ENCODE data around the gene ABCA2. TPM values are rescaled to one million over a fixed set of nuclear protein-coding genes. Genes with fewer than 3 reads are reported as not detected.

The ABCA2 gene
- total RNA-seq, 4 donors from 2014 or later: 10.4 to 44.7 (median 33.4) TPM

DNA sequence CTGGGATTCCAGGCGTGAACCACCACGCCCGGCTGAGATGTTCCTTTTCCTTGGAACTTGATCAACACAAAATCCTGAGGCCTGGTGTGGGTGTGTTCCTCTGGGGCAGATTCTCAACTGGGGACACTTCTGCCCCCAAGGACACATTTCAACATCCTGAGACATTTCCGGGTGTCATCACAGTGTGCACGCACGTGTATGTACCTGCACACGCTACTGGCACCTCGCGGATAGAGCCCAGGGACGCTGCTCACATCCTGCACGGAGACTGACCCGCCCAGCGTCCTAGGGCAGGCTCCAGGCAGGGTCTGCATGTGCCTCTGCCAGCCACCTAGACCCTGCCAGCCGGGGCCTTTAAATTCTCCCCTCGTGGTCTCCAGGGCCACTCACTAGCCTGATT, 34.3 kb upstream of the ABCA2 start:
- H3K4me3 ChIP-seq: no peak overlapping the region
- peak overlapping the region; percentile 34 for H3K27ac ChIP-seq
- no peaks in the 10 kb centered on the region for H3K9me3 ChIP-seq
- DNase-seq (ENCODE audit: low spot score in 2 of 2): no peak
- H3K27me3 ChIP-seq: no peaks in the 10 kb centered on the region
- no peaks in the 10 kb centered on the region for H3K36me3 ChIP-seq
- peaks cover 40% of the 10 kb centered on the region for H3K4me1 ChIP-seq
- TF ChIP-seq EP300 (IDR thresholded peaks at IDR 0.05): no peak
- peak in 1 of 3 donors; percentile 63 for TF ChIP-seq POLR2AphosphoS5 (IDR thresholded peaks at IDR 0.05)
- WGBS: 39% methylated on average over 15 of the region's 15 CpGs

DNA sequence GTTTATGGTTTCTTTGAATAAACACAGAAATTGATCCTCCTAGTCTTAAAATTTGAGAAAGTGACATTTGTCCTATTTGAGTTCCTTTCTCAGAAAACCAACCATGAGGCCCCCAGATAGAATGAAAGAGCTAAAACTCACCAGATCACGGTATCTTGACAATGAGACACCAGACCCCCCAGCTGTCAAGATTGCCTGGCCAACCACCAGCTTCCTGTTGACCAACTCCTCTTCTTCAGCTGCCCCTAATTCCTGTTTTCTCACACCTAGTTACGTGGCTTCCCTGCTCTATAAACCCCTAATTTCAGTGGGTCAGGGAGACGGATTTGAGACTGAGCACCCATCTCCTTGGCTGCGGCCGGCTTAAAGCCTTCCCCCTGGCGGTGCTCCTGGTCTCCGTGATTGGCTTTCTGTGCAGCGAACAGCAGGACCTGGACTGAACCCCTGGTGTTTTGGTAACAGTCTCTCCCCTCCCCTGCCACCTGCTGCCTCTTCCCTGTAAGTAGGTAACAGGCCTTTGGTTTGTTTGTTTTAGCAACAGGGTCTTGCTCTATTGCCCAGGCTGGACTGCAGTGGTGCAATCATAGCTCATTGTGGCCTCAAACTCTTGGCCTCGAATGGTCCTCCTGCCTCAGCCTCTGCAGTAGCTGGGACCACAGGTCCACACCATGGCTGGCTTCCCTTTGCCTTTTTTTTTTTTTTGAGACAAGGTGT, 30.6 kb upstream of the ABCA2 start:
- Histone ChIP-seq H3K4me1 (peaks cover 61% of the 10 kb centered on the region), H3K27ac (no peak overlapping the region), H3K9me3 (no peaks in the 10 kb centered on the region), H3K36me3 (no peaks in the 10 kb centered on the region), H3K4me3 (no peak overlapping the region), H3K27me3 (peaks cover 4% of the 10 kb centered on the region)
- TF ChIP-seq EP300 (IDR thresholded peaks at IDR 0.05) (no peak), POLR2AphosphoS5 (IDR thresholded peaks at IDR 0.05) (no peak), POLR2A (IDR thresholded peaks at IDR 0.05) (no peak)
- TF ChIP-seq, protein P1, sequence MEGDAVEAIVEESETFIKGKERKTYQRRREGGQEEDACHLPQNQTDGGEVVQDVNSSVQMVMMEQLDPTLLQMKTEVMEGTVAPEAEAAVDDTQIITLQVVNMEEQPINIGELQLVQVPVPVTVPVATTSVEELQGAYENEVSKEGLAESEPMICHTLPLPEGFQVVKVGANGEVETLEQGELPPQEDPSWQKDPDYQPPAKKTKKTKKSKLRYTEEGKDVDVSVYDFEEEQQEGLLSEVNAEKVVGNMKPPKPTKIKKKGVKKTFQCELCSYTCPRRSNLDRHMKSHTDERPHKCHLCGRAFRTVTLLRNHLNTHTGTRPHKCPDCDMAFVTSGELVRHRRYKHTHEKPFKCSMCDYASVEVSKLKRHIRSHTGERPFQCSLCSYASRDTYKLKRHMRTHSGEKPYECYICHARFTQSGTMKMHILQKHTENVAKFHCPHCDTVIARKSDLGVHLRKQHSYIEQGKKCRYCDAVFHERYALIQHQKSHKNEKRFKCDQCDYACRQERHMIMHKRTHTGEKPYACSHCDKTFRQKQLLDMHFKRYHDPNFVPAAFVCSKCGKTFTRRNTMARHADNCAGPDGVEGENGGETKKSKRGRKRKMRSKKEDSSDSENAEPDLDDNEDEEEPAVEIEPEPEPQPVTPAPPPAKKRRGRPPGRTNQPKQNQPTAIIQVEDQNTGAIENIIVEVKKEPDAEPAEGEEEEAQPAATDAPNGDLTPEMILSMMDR (IDR thresholded peaks at IDR 0.05): no peak
- no peak for DNase-seq (ENCODE audit: low spot score in 2 of 2)
- 92% methylated on average over 9 of the region's 9 CpGs for WGBS

DNA sequence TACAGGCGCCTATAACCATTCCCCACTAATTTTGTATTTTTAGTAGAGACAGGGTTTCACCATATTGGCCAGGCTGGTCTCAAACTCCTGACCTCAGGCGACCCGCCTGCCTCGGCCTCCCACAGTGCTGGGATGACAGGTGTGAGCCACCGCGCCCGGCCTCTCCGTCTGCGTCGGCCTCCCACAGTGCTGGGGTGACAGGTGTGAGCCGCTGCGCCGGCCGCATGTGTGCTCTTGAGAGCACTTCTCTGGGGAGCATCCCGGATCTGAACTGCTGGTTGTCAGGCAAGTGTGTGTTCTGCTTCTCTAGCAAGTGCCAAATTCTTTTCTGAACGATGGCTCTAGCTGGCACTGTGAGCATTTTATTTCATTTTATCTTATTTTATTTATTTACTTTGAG, 29.5 kb upstream of the ABCA2 start:
- H3K27ac ChIP-seq: no peak overlapping the region
- H3K4me3 ChIP-seq: no peak overlapping the region
- WGBS: 84% methylated on average over 16 of the region's 16 CpGs
- TF ChIP-seq POLR2A (IDR thresholded peaks at IDR 0.05) (no peak), POLR2AphosphoS5 (IDR thresholded peaks at IDR 0.05) (no peak), EP300 (IDR thresholded peaks at IDR 0.05) (no peak)
- TF ChIP-seq, protein P1 (IDR thresholded peaks at IDR 0.05): no peak
- peaks cover 59% of the 10 kb centered on the region for H3K4me1 ChIP-seq
- no peak for DNase-seq (ENCODE audit: low spot score in 2 of 2)
- no peaks in the 10 kb centered on the region for H3K9me3 ChIP-seq
- H3K27me3 ChIP-seq: peaks cover 15% of the 10 kb centered on the region
- H3K36me3 ChIP-seq: no peaks in the 10 kb centered on the region

DNA sequence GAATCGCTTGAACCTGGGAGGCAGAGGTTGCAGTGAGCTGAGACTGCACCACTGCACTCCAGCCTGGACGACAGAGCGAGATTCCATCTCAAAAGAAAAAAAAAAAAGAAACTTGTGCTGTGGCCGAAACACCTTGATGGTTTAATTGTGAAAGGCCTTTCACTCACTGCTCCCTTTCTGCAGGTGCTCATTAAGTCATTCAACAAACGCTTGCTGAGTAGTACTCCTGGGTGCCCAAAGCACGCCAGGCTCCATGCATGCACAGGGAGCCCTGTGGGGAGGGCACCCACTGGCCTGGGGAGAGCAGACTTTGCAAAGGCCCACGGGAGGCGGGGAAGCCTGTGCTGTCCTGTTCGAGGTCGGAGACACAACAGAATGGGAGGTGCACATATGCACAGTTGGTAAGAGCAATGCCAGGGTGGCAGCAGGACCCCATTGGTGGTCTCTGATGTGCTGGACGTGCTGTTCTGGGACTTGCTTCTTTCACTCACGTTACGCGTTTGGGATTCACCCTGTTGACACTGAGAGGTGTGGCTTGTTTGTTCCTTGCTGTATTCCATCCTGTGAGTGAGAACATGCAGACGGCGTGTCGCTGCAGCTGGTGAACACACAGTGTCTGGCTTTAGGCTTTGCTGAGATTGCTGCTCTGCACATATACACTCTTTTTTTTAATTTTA, 28.8 kb upstream of the ABCA2 start:
- H3K4me3 ChIP-seq: no peak overlapping the region
- no peak overlapping the region for H3K27ac ChIP-seq
- H3K9me3 ChIP-seq: no peaks in the 10 kb centered on the region
- TF ChIP-seq EP300 (IDR thresholded peaks at IDR 0.05) (no peak), POLR2AphosphoS5 (IDR thresholded peaks at IDR 0.05) (no peak), POLR2A (IDR thresholded peaks at IDR 0.05) (no peak)
- TF ChIP-seq, protein P1 (IDR thresholded peaks at IDR 0.05): no peak
- H3K4me1 ChIP-seq: peaks cover 52% of the 10 kb centered on the region
- DNase-seq (ENCODE audit: low spot score in 2 of 2): no peak
- H3K36me3 ChIP-seq: no peaks in the 10 kb centered on the region
- WGBS: 75% methylated on average over 16 of the region's 17 CpGs
- H3K27me3 ChIP-seq: peaks cover 21% of the 10 kb centered on the region

DNA sequence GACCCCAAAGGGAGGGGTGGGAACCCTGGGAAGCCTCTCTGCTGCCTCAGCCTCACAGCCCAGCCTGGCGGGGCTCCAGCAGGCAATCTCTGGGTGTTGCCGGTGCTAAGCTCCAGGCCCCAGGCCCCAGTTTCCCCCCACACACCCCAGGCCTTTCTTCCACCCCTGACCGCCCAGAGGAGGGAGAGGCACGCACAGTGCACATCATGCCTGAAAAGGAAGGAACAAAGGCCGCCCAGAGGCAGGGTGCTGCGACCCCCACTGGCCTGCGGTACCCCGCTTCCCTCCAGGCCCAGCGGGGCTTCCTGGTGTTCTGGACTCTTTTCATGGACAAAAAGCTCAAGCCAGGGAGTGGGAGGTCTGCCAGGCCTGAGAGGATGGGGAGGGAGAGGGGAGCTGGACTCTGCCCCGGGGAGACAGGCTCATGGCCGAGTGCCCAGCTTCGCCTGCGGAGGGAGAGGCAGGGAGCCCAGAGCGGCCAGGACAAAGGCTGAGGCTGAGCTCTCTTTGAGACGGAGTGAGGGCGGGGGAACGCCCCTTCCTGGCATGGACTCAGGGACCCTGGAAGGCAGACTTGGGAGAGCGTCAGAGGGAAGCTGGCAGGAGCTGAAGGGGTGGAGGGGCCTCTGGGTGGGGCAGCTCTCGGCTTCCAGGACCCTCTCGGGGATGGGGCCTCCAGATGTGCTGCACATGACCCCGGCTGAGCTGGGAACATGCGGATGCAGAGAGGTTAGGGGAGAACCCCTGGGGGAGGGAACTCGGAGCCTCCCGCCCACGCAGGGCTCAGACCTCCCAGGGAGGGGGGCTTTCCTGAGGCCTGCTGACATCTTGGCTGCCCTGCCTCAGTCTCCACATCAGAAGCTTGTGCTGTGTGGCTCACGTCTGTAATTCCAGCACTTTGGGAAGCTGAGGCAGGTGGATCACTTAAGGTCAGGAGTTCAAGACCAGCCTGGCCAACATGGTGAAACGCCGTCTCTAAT, 27.6 kb upstream of the ABCA2 start:
- H3K9me3 ChIP-seq: no peaks in the 10 kb centered on the region
- no peaks in the 10 kb centered on the region for H3K36me3 ChIP-seq
- DNase-seq (ENCODE audit: low spot score in 2 of 2): no peak
- H3K27me3 ChIP-seq: peaks cover 29% of the 10 kb centered on the region
- TF ChIP-seq POLR2AphosphoS5 (IDR thresholded peaks at IDR 0.05) (no peak), POLR2A (IDR thresholded peaks at IDR 0.05) (no peak), EP300 (IDR thresholded peaks at IDR 0.05) (no peak)
- TF ChIP-seq, protein P1 (IDR thresholded peaks at IDR 0.05): no peak
- H3K4me1 ChIP-seq: peaks cover 47% of the 10 kb centered on the region
- H3K4me3 ChIP-seq: no peak overlapping the region
- WGBS: 55% methylated on average over 9 of the region's 28 CpGs
- H3K27ac ChIP-seq: peak overlapping the region; percentile 20
